PC-3 (cell line): ENCODE results near the gene THADA.

Experiments used
- EZH2phosphoT487 ChIP-seq: fragments of 300-600 bp; sonication (generic); IDR thresholded peaks from 2 replicates; pipeline ENCODE4 v1.6.1; 2018; ENCODE audit warnings: mild to moderate bottlenecking, antibody characterized with exemption, low read length, borderline replicate concordance
- TF ChIP-seq, protein P1 (sequence below): fragments of 300-600 bp; sonication (generic); conservative IDR thresholded peaks from 2 replicates; pipeline ENCODE4 v1.5.1; 2017; ENCODE audit warnings: antibody characterized with exemption, low read depth, mild to moderate bottlenecking, low read length

- TF ChIP-seq, protein P1, sequence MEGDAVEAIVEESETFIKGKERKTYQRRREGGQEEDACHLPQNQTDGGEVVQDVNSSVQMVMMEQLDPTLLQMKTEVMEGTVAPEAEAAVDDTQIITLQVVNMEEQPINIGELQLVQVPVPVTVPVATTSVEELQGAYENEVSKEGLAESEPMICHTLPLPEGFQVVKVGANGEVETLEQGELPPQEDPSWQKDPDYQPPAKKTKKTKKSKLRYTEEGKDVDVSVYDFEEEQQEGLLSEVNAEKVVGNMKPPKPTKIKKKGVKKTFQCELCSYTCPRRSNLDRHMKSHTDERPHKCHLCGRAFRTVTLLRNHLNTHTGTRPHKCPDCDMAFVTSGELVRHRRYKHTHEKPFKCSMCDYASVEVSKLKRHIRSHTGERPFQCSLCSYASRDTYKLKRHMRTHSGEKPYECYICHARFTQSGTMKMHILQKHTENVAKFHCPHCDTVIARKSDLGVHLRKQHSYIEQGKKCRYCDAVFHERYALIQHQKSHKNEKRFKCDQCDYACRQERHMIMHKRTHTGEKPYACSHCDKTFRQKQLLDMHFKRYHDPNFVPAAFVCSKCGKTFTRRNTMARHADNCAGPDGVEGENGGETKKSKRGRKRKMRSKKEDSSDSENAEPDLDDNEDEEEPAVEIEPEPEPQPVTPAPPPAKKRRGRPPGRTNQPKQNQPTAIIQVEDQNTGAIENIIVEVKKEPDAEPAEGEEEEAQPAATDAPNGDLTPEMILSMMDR, result no peak
- no peak for TF ChIP-seq EZH2phosphoT487
These were observed 147.6 kb downstream of the THADA start for GRCh38 chr2:43448011-43448821.
